ENCODE results near the gene PRR20E. TPM values are rescaled to one million over a fixed set of nuclear protein-coding genes. Genes with fewer than 3 reads are reported as not detected.

The PRR20E gene
- total RNA-seq, 1 experiment from 2014 or later: not detected

GRCh38 chr13:57191667-57192066 lies 24.7 kb downstream of the PRR20E start:
- TF ChIP-seq CTCF (IDR thresholded peaks at IDR 0.05; ENCODE audit: unreplicated experiment): no peak
- Mint-ChIP-seq H3K4me1 (ENCODE audit: low read depth, unreplicated experiment) (no peaks in the 10 kb centered on the region), H3K36me3 (ENCODE audit: insufficient read depth, unreplicated experiment) (no peaks in the 10 kb centered on the region), H3K27me3 (ENCODE audit: unreplicated experiment) (no peaks in the 10 kb centered on the region), H3K27ac (ENCODE audit: unreplicated experiment) (no peak overlapping the region), H3K4me3 (ENCODE audit: low read depth, unreplicated experiment) (no peak overlapping the region), H3K9me3 (ENCODE audit: low read depth, unreplicated experiment) (no peaks in the 10 kb centered on the region)
- DNase-seq: no peak
- BruUV-seq (replicated peaks): no TSS peak
- intact Hi-C loops (cut with micrococcal nuclease; ENCODE audit: unreplicated experiment): no loop called here
- CTCF ChIA-PET: no interaction called here

GRCh38 chr13:57212989-57213388 lies 46.0 kb downstream of the PRR20E start:
- no TSS peak for BruUV-seq (replicated peaks)
- Mint-ChIP-seq H3K4me3 (ENCODE audit: low read depth, unreplicated experiment) (no peak overlapping the region), H3K36me3 (ENCODE audit: insufficient read depth, unreplicated experiment) (no peaks in the 10 kb centered on the region), H3K27me3 (ENCODE audit: unreplicated experiment) (no peaks in the 10 kb centered on the region), H3K9me3 (ENCODE audit: low read depth, unreplicated experiment) (peaks cover 2% of the 10 kb centered on the region), H3K27ac (ENCODE audit: unreplicated experiment) (no peak overlapping the region), H3K4me1 (ENCODE audit: low read depth, unreplicated experiment) (no peaks in the 10 kb centered on the region)
- intact Hi-C loops (cut with micrococcal nuclease; ENCODE audit: unreplicated experiment): no loop called here
- DNase-seq: no peak
- CTCF ChIA-PET: no interaction called here
- TF ChIP-seq CTCF (IDR thresholded peaks at IDR 0.05; ENCODE audit: unreplicated experiment): no peak

Other genes starting within 250 kb of the PRR20E start
- gene PRR20A, start 26.3 kb upstream of the PRR20E start, total RNA-seq (2022): not detected in 2 replicates
- gene PRR20B, start 19.7 kb upstream of the PRR20E start, total RNA-seq (2022): not detected in 2 replicates
- gene PRR20C, start 13.1 kb upstream of the PRR20E start, total RNA-seq (2022): not detected in 2 replicates
- gene PRR20D, start 6.6 kb upstream of the PRR20E start, total RNA-seq (2022): not detected in 2 replicates